ENCODE measurements around the gene COTL1.
"Not testable (repeated sequence)": the region's sequence is repeated elsewhere in the genome, so short reads cannot be mapped to it uniquely, and the experiment has no call there.

The COTL1 gene

GRCh38 chr16:84520725-84521496 lies 97.0 kb downstream of the COTL1 start:
- TF ChIP-seq, protein P1, sequence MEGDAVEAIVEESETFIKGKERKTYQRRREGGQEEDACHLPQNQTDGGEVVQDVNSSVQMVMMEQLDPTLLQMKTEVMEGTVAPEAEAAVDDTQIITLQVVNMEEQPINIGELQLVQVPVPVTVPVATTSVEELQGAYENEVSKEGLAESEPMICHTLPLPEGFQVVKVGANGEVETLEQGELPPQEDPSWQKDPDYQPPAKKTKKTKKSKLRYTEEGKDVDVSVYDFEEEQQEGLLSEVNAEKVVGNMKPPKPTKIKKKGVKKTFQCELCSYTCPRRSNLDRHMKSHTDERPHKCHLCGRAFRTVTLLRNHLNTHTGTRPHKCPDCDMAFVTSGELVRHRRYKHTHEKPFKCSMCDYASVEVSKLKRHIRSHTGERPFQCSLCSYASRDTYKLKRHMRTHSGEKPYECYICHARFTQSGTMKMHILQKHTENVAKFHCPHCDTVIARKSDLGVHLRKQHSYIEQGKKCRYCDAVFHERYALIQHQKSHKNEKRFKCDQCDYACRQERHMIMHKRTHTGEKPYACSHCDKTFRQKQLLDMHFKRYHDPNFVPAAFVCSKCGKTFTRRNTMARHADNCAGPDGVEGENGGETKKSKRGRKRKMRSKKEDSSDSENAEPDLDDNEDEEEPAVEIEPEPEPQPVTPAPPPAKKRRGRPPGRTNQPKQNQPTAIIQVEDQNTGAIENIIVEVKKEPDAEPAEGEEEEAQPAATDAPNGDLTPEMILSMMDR (IDR thresholded peaks at IDR 0.05; ENCODE audit: insufficient read depth, low read length, poor library complexity, severe bottlenecking): no peak
- DNase-seq (ENCODE audit: extremely low read depth, insufficient read length): no peak
- H3K36me3 ChIP-seq (ENCODE audit: control insufficient read depth, insufficient read depth, low read length): no peaks in the 10 kb centered on the region
- H3K4me3 ChIP-seq (replicated peaks; ENCODE audit: low read depth, low read length): no peak overlapping the region
- no peaks in the 10 kb centered on the region for H3K27me3 ChIP-seq (replicated peaks; ENCODE audit: control insufficient read depth, insufficient read depth, low read length)

DNA sequence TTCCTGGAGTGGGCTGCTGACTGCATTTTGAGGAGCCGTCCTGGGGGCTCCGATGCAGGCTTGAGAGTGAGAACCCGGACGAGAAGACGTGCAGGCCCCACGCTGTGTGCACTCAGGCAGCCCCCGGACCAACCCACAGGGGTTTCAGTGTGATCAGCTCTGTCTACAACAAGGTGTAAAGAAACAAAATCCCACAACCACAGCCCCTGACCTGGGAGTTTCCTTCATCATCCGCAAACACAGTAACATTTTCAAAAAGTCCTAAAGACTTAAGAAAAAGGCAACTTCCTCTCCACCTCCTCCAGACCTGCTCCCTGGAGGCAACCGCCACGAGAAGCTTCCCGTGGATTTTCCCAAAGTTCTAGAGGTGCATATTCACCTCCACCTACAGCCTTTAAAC lies 98.0 kb downstream of the COTL1 start:
- DNase-seq (ENCODE audit: extremely low read depth, insufficient read length): no peak
- TF ChIP-seq, protein P1 (IDR thresholded peaks at IDR 0.05; ENCODE audit: insufficient read depth, low read length, poor library complexity, severe bottlenecking): no peak
- Histone ChIP-seq H3K4me3 (replicated peaks; ENCODE audit: low read depth, low read length) (no peak overlapping the region), H3K27me3 (replicated peaks; ENCODE audit: control insufficient read depth, insufficient read depth, low read length) (no peaks in the 10 kb centered on the region), H3K36me3 (ENCODE audit: control insufficient read depth, insufficient read depth, low read length) (no peaks in the 10 kb centered on the region)

GRCh38 chr16:84518804-84519341 lies 99.0 kb downstream of the COTL1 start:
- Histone ChIP-seq H3K36me3 (ENCODE audit: control insufficient read depth, insufficient read depth, low read length) (no peaks in the 10 kb centered on the region), H3K4me3 (replicated peaks; ENCODE audit: low read depth, low read length) (no peak overlapping the region), H3K27me3 (replicated peaks; ENCODE audit: control insufficient read depth, insufficient read depth, low read length) (no peaks in the 10 kb centered on the region)
- no peak for DNase-seq (ENCODE audit: extremely low read depth, insufficient read length)
- TF ChIP-seq, protein P1 (IDR thresholded peaks at IDR 0.05; ENCODE audit: insufficient read depth, low read length, poor library complexity, severe bottlenecking): no peak

DNA sequence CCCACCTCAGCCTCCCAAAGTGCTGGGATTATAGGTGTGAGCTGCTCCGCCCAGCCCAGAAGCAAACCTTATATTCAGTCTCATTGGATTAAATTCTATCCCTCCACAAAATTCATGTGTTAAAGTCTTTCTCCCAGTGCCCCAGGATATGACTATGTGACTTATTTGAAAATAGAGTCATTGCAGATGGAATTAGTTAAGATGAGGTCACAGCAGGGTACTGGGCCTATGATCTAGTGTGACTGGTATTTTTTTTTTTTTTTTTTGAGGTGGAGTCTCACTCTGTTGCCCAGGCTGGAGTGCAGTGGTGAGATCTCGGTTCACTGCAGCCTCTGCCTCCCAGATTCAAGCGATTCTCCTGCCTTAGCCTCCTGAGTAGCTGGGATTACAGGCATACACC lies 99.7 kb downstream of the COTL1 start:
- not testable (repeated sequence) for DNase-seq (ENCODE audit: extremely low read depth, insufficient read length); H3K36me3 ChIP-seq (ENCODE audit: control insufficient read depth, insufficient read depth, low read length)

GRCh38 chr16:84517366-84517765 lies 100.5 kb downstream of the COTL1 start:
- Histone ChIP-seq H3K36me3 (ENCODE audit: control insufficient read depth, insufficient read depth, low read length) (no peaks in the 10 kb centered on the region), H3K27me3 (replicated peaks; ENCODE audit: control insufficient read depth, insufficient read depth, low read length) (no peaks in the 10 kb centered on the region), H3K4me3 (replicated peaks; ENCODE audit: low read depth, low read length) (no peak overlapping the region)
- no peak for DNase-seq (ENCODE audit: extremely low read depth, insufficient read length)
- TF ChIP-seq, protein P1 (IDR thresholded peaks at IDR 0.05; ENCODE audit: insufficient read depth, low read length, poor library complexity, severe bottlenecking): no peak

More for the DNA sequence above, 99.7 kb downstream of the COTL1 start:
- H3K27me3 ChIP-seq (replicated peaks; ENCODE audit: control insufficient read depth, insufficient read depth, low read length); H3K4me3 ChIP-seq (replicated peaks; ENCODE audit: low read depth, low read length): not testable (repeated sequence)
